Subcutaneous abdominal adipose tissue (tissue), 5 donors: ENCODE results near the gene OR10H5.
"Not testable (repeated sequence)": the region's sequence is repeated elsewhere in the genome, so short reads cannot be mapped to it uniquely, and the experiment has no call there.

Source experiments
- H3K27ac ChIP-seq: one replicate; pipeline ENCODE4 v1.7.0; 2013; ENCODE audit warnings: low read depth, mild to moderate bottlenecking, inconsistent platforms, low read length, moderate library complexity
- H3K27me3 ChIP-seq, 5 donors: one replicate each; pipeline ENCODE4 v1.7.0; 2013; ENCODE audit warnings: low read length in 5 of 5, inconsistent platforms in 1 of 5; ENCODE audit not compliant: control insufficient read depth in 5 of 5, insufficient read depth in 4 of 5
- H3K36me3 ChIP-seq, 5 donors: one replicate each; pipeline ENCODE4 v1.7.0; 2013; ENCODE audit warnings: low read length in 5 of 5; ENCODE audit not compliant: control insufficient read depth in 5 of 5, insufficient read depth in 5 of 5
- H3K4me1 ChIP-seq, 5 donors: one replicate each; pipeline ENCODE4 v1.7.0; 2013; ENCODE audit warnings: low read length in 5 of 5, mild to moderate bottlenecking in 3 of 5, moderate library complexity in 1 of 5; ENCODE audit not compliant: control insufficient read depth in 5 of 5, insufficient read depth in 5 of 5
- H3K4me3 ChIP-seq, 5 donors: one replicate each; pipeline ENCODE4 v1.7.0; 2013; ENCODE audit warnings: low read length in 5 of 5, low read depth in 1 of 5
- H3K9ac ChIP-seq, 5 donors: one replicate each; pipeline ENCODE4 v1.7.0; 2013; ENCODE audit warnings: low read length in 5 of 5, mild to moderate bottlenecking in 4 of 5, moderate library complexity in 3 of 5
- H3K9me3 ChIP-seq, 5 donors: one replicate each; pipeline ENCODE4 v1.7.0; 2013; ENCODE audit warnings: low read length in 5 of 5; ENCODE audit not compliant: control insufficient read depth in 5 of 5
- donor health status: healthy.
- donor health status: healthy.
- donor health status: healthy.
- donor health status: healthy.
- donor health status: healthy.

The OR10H5 gene

GRCh38 chr19:15776991-15777970, 10.2 kb upstream of the OR10H5 start:
- Histone ChIP-seq H3K4me3 (no peak overlapping the region), H3K9ac (no peak overlapping the region), H3K27ac (no peak overlapping the region), H3K9me3 (no peaks in the 10 kb centered on the region), H3K27me3 (peaks cover 0 to 12% (median 6%) of the 10 kb centered on the region in 5 donors), H3K36me3 (no peaks in the 10 kb centered on the region), H3K4me1 (peaks cover 0 to 17% (median 16%) of the 10 kb centered on the region in 5 donors)

GRCh38 chr19:15779756-15780476, 7.5 kb upstream of the OR10H5 start:
- Histone ChIP-seq H3K4me3 (peak overlapping the region in 3 of 5 donors; percentile 13 to 47 (median 34)), H3K27me3 (peaks cover 0 to 10% (median 6%) of the 10 kb centered on the region in 5 donors), H3K9ac (peak overlapping the region in 1 of 5 donors; percentile 5), H3K9me3 (no peaks in the 10 kb centered on the region), H3K27ac (peak overlapping the region; percentile 16), H3K4me1 (peaks cover 0 to 17% (median 16%) of the 10 kb centered on the region in 5 donors), H3K36me3 (no peaks in the 10 kb centered on the region)

DNA sequence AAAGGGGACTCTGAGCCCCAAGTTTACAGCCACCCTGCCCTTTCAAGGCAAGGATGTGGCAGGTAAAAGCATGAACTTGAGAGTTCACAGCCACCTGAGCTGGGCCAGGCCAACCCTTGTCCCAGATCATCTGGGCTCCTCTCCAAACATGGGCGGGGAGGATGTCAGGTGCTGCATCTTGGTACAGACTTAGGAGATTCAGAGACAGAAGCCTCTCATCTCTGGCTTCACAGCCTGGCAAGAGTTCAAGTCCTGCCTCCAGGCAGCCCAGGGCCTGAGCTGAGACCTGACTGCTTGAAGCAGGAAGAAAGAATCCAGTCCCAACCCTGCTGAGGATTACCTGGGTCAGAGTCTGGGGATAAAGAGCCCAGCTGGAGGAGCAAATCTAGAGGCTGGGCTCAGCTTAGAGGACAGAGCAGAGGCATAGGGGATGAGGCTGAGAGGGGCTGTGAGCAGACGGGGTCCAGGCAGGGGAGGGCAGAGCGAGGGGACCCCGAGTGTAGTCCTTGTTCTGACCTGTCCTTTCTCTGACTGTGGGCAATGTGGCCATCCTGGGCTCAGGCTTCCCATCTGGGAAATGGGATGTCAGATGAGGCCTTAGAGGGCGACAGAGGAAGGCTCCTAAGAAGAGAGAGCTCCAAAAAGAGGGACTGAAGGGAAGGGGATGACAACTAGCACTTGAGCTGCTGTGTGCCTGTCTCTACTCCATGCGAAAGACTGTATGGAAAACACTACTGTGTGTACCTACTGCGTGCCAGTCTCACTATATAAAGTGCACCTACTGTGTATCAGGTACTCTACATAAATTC, 6.6 kb upstream of the OR10H5 start:
- Histone ChIP-seq H3K4me3 (no peak overlapping the region), H3K9me3 (no peaks in the 10 kb centered on the region), H3K27me3 (peaks cover 0 to 10% (median 4%) of the 10 kb centered on the region in 5 donors), H3K36me3 (no peaks in the 10 kb centered on the region), H3K27ac (peak overlapping the region; percentile 16), H3K4me1 (peaks cover 0 to 17% (median 16%) of the 10 kb centered on the region in 5 donors), H3K9ac (no peak overlapping the region)

- Histone ChIP-seq H3K4me1 (peaks cover 0 to 17% (median 16%) of the 10 kb centered on the region in 5 donors), H3K36me3 (no peaks in the 10 kb centered on the region), H3K4me3 (no peak overlapping the region), H3K9ac (no peak overlapping the region), H3K27ac (no peak overlapping the region), H3K27me3 (peaks cover 0 to 10% (median 3%) of the 10 kb centered on the region in 5 donors), H3K9me3 (no peaks in the 10 kb centered on the region)
These were observed 5.8 kb upstream of the OR10H5 start for GRCh38 chr19:15781661-15782060.

DNA sequence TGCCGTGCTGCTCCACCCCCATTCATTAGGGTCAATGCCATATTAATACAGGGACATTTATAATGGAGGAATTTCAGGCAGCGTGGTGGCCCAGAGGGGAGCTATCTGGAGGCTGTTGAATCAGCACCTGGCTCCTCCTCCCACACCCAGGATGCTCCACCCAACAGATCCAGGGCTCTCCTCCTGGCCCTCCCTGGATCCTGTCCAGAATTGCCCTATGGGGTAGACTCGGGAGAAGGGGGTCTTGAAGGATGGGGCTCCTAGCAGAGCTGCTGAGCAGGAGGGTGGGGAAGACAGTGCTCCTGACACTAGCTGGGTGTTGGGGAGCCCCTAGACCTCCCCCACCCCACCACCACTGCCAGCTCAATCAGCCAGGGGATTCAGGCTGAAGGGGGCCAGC, 5.2 kb upstream of the OR10H5 start:
- no peaks in the 10 kb centered on the region for H3K9me3 ChIP-seq
- no peak overlapping the region for H3K9ac ChIP-seq
- no peaks in the 10 kb centered on the region for H3K36me3 ChIP-seq
- H3K4me1 ChIP-seq, result peaks cover 0 to 17% (median 16%) of the 10 kb centered on the region in 5 donors
- H3K4me3 ChIP-seq, result no peak overlapping the region
- H3K27ac ChIP-seq, result no peak overlapping the region
- H3K27me3 ChIP-seq, result peaks cover 0 to 6% (median 4%) of the 10 kb centered on the region in 5 donors

GRCh38 chr19:15782896-15783295, 4.6 kb upstream of the OR10H5 start:
- Histone ChIP-seq H3K27me3 (peaks cover 0 to 10% (median 5%) of the 10 kb centered on the region in 5 donors), H3K4me1 (peaks cover 0 to 17% (median 16%) of the 10 kb centered on the region in 5 donors)
- H3K9me3 ChIP-seq, H3K4me3 ChIP-seq, H3K36me3 ChIP-seq, H3K27ac ChIP-seq, H3K9ac ChIP-seq: not testable (repeated sequence)

DNA sequence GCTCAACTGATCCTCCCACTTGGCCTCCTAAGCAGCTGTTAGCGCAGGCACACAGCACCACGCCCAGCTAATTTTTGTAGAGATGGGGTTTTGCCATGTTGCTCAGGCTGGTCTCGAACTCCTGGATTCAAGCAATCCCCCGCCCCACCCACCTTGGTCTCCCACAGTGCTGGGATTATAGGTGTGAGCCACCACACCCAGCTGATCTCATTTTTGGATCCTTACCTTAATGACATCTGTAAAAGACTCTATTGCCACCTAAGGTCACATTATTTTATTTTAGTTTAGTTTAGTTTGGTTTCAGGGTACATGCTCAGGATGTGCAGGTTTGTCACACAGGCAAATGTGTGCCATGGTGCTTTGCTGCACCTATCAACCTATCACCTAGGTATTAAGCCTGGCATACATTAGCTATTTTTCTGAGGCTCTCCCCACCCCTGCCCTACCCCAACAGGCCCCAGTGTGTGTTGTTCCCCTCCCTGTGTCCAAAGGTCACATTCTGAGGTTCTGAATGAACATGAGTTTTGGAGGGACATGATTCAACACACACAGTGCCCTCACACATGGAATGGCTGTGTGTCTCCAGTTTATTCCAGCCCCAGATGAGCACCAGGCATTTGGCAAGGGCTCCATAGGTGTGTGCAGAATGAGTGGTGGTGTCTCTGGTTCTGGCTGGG, 1.3 kb downstream of the OR10H5 start:
- no peak overlapping the region for H3K27ac ChIP-seq
- no peak overlapping the region for H3K9ac ChIP-seq
- no peak overlapping the region for H3K4me3 ChIP-seq
- no peaks in the 10 kb centered on the region for H3K9me3 ChIP-seq
- H3K4me1 ChIP-seq, result no peaks in the 10 kb centered on the region
- H3K36me3 ChIP-seq, result no peaks in the 10 kb centered on the region
- H3K27me3 ChIP-seq, result peaks cover 7 to 18% (median 10%) of the 10 kb centered on the region in 5 donors

GRCh38 chr19:15790096-15790495, 2.6 kb downstream of the OR10H5 start:
- Histone ChIP-seq H3K36me3 (no peaks in the 10 kb centered on the region), H3K27ac (no peak overlapping the region), H3K4me1 (no peaks in the 10 kb centered on the region), H3K9ac (no peak overlapping the region), H3K27me3 (peaks cover 7 to 18% (median 11%) of the 10 kb centered on the region in 5 donors), H3K9me3 (no peaks in the 10 kb centered on the region), H3K4me3 (no peak overlapping the region)

- not testable (repeated sequence) for H3K36me3 ChIP-seq, H3K9ac ChIP-seq, H3K27ac ChIP-seq, H3K27me3 ChIP-seq, H3K9me3 ChIP-seq, H3K4me3 ChIP-seq, H3K4me1 ChIP-seq
These were observed 6.8 kb downstream of the OR10H5 start for GRCh38 chr19:15794279-15794678.
